ENCODE measurements around the gene TBCCD1. TPM values are rescaled to one million over a fixed set of nuclear protein-coding genes. Genes with fewer than 3 reads are reported as not detected.

Gene TBCCD1
- 24.1 and 28.6 TPM in 2 replicates for total RNA-seq (2014; rRNA removed; shearing (Covaris generic))

DNA sequence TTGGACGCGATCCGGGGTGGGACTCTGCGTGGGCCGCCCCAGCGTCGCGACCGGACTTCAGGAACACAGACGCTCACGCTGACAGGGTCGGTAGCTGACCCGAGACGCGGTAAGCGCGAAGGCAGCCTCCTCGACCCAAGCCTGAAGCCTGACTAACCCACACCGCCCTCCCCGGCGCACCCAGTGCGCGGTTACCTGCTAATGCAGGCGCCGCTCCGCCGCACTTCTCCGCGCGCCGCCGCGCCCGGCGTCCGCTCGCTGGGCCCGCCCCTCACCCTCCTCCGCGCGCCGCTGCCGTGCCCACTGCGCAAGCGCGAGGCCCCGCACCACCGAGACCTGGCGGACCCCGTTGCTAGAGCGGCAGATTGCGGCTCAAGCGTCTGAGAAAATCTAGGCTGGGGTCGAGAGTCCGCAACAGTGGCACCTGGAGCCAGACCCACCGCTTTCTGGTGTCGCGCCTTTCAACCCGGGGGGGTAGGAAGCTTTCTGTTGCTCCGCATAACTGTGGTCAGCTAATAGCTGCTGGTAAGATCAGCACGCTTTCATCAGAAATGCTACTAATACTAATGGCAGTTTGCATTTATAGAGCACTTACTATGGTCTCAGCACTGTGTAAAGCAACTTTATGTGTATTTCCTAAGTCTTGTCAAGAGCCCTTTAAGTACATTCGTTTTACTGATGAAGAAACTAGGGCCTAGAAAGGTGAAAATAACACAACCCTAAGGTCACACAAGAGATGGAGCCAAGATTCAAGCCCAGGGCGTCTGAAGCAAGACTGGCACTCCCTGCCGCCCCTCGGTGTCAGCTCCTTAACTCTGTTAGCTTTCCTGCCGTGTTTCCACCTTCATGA, at the start of gene TBCCD1:
TBCCD1 (minus strand) TSS at position 268 of the 850 bp plus-strand sequence. CDS start 3,010 bp downstream, outside the sequence.
- peak; percentile 86 for DNase-seq (ENCODE audit: low read depth)

- no peak for DNase-seq (ENCODE audit: low read depth)
Observed at GRCh38 chr3:186616299-186616617, 49.1 kb upstream of the TBCCD1 start.

- DNase-seq (ENCODE audit: low read depth): peak; percentile 68
Observed at GRCh38 chr3:186614597-186615483, 47.7 kb upstream of the TBCCD1 start.

GRCh38 chr3:186614266-186614596, 47.1 kb upstream of the TBCCD1 start:
- no peak for DNase-seq (ENCODE audit: low read depth)

GRCh38 chr3:186613637-186614265, 46.6 kb upstream of the TBCCD1 start:
- DNase-seq (ENCODE audit: low read depth): no peak

DNA sequence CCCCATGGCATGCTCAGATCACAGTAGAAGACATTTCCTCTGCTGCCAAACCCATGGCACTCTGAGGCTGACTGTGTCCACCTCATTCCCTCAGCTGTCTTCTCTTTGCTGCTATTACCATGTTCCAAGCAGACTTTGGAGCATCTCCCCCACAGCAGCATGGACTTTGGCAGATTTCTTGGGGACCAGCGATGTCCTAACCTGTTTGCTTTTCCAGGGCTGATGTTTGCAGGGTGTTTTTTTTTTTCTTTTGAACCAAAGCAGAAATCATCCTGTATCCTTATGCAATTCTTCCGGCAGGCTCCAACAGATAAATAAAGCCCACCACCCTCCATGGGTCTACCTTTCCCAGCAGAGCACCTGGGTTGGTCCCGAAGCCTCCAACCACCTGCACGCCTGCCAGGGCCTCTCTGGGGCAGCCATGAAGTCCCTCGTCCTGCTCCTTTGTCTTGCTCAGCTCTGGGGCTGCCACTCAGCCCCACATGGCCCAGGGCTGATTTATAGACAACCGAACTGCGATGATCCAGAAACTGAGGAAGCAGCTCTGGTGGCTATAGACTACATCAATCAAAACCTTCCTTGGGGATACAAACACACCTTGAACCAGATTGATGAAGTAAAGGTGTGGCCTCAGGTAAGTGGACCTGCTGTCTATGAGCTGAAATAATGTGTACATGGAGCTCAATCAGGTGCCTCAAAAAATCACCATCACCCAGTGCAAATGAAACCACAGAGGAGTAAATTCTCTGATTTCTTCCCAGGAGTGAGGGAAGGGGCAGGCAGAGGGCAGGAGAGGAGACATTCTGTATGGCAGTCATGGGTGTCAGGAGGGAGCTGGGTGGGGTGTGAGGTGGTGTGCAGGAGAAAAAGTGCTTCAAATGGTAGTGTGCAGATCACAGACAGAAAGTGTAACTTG, 45.8 kb upstream of the TBCCD1 start, which contains the start of gene AHSG:
AHSG (plus strand) TSS at position 340 of the 916 bp plus-strand sequence; CDS start at position 422, 82 bp downstream.
- no peak for DNase-seq (ENCODE audit: low read depth)

DNA sequence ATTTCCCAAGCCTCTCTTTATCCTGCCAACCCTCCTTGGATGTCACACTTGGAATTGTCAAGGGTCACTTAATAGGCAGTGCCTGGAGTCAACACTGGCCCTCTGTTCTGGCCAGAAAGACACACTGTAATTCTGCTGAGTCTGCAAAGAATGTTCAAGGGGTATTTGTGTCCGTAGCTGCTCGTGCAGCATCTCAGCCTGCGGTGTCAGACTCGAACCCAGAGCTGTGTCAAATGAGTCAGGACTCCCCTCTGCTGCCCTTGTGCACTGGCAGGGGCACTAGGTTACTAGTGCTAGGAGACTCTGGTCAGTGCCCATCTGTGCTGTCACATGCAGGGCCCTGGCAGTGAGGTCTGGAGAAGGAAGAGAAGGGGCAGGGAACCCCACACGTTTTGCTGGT, 44.9 kb upstream of the TBCCD1 start:
- no peak for DNase-seq (ENCODE audit: low read depth)

DNA sequence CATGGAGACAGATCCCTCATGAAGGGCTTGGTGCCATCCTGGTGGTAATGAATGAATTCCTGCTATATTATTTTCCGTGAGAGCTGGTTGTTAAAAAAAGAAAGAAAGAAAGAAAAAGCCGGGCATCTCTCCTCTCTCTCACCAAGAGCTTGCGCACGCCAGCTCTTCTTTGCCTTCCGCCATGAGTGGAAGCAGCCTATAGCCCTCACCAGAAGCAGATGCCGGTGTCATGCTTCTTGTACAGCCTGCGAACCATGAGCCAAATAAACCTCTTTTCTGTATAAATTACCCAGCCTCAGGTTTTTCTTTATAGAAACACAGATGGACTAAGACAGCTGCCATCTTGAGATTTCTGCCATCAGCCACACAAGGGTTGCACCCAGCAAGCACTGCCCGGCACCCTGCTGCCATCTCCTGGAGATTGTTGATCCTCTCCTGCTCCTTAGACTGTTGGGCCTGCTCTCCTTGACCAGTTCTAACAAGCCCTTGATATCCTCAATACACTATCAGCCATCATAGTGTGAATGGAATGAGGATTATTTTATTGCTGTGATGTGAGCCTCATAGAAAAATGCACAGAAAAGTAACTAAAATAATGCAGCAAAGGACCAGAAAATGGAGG, 42.2 kb upstream of the TBCCD1 start:
- DNase-seq (ENCODE audit: low read depth): peak; percentile 59

GRCh38 chr3:186608624-186609215, 41.6 kb upstream of the TBCCD1 start:
- no peak for DNase-seq (ENCODE audit: low read depth)

DNA sequence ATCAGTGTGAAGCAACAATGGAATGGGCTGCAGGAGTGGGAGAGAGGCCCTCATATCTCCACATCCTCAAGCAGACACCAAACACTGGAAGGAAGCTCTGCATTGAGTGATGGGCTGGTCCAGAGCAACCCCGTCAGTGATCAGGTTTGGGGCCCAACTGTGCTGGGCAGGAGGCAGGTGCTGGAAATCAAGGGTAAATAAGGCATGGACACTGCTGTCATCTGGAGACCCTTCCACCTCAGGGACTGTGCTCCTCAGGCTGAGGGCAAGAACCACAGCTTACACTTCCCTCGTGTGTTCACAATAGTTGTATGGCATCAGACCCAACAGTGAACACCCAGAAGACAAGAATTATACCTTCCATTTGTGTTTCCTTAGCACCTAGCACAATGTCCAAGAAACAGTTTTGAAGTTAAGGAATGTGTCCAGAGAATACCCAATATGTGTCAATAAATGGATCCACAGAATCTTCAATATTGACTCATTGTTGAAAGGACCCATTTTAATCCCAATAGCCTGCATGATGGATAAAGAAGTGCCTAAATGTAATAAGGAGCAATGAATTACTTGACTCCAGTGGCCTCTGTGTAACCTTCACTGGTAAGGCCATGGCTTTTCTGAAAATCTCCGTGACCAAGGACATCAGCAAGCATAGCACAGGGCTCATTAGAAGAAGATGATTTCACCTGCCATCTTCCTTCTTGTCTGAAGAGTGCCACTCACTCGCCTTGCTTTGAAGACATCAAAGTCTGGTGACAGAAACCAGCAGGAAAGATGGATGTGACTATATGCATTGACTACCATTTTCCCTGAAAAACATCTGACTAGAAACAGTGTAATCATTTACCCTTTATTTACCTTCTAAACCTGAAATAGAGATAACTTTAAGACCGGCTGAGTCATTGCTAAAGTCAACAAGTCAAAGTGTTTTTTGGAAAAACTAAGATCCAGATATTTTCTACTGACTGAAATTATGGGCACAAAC, 38.7 kb upstream of the TBCCD1 start:
- no peak for DNase-seq (ENCODE audit: low read depth)

DNA sequence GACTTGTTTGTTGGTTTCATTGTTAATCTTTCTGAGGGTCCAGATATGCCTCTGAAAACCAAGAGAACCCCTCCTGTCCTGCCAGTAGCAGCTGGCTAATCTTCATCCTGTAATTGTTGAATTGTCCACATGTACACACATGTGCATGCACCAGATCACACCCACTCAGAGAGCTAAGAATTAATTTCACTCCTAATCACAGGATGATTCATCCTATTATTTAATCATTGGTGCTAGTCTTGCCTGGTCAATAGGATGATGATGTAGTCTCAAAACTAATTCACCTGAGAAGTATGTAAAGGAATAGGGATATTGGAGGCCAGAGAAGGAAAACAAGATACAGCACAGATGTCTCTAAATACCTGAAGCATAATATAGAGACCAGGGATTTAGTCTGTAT, 37.9 kb upstream of the TBCCD1 start:
- DNase-seq (ENCODE audit: low read depth): no peak

DNA sequence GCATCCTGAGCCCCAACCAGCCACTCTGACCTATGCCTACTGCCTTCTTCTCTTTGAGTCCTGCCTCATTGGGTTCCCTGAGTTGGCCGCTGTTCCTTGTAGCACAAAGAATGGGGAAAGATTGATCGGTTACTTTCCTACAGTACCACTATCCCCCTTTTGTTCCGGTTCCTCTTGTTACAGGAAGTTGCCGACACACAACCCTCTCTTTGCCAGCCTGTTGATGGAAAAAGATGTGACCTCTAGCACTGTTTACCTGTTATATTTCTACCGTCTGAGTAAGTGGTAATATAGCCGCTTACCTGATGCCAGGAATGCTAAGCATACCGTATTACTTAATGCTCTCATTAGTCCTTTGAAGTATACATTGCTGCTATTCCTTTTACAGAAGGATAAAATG, 36.0 kb upstream of the TBCCD1 start:
- no peak for DNase-seq (ENCODE audit: low read depth)

DNA sequence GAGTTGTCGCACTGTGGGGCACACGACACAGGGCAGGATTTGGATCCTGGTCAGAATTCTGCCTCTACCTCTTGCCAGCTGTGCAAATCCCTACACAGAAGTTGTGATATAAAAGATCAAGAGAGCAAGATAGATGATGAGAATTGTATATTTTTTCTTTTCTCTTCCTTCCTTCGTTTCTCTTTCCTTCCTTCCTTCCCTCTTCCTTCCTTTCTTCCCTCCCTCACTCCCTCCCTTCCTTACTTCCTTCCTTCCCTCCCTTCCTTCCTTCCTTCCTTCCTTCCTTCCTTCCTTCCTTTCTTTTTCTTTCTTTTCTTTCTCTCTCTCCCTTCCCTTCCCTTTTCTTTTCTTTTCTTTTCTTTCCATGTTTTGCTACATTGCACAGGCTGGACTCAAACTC, 33.8 kb upstream of the TBCCD1 start:
- no peak for DNase-seq (ENCODE audit: low read depth)

GRCh38 chr3:186599785-186600166, 32.6 kb upstream of the TBCCD1 start:
- DNase-seq (ENCODE audit: low read depth): no peak

DNA sequence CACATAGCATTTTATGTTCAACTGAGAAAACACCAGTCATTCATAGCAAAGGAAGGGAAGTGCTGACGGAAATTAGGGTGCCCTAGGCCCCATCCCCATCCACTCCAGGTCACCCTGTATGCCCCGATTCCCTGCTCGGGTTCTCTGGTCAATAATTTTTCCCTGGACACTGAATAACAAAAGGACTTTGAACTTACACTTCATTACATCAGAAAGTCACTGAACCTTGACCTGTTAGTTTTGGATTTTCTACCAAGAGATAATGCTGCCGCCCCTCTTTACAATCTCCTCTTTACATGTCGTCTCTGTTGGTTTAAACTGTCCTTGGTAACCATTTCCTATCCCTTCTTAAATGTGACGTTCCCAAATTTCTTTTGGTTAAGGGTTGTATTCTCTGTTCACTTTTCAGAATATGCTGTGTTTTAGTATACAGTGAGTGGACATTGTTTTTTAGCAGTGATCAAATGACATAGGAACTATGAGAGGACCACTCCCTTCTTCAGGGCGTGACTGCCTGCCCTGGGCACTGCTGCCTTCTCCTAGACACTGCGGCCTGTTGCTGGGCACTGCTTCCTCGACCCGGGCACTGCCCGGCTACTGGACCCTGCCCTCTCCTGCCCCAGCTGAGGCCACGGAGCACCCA, 32.1 kb upstream of the TBCCD1 start:
- no peak for DNase-seq (ENCODE audit: low read depth)

DNA sequence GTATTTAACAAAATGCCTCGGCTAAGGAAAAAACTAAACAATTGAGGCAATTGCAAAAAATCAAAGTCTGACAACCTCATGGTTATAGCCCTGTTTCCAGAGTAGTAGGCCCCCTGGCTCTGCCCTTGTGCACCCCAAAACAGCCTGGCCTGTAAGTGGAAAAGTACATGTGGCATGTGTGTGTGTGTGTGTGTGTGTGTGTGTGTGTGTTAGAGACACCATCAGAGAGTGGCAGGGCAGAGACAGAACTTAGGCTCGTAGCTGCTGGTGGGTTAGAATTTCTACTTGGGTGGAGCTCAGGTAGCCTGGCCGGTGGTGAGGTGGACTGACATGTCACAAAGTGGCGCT, 31.6 kb upstream of the TBCCD1 start:
- no peak for DNase-seq (ENCODE audit: low read depth)

DNA sequence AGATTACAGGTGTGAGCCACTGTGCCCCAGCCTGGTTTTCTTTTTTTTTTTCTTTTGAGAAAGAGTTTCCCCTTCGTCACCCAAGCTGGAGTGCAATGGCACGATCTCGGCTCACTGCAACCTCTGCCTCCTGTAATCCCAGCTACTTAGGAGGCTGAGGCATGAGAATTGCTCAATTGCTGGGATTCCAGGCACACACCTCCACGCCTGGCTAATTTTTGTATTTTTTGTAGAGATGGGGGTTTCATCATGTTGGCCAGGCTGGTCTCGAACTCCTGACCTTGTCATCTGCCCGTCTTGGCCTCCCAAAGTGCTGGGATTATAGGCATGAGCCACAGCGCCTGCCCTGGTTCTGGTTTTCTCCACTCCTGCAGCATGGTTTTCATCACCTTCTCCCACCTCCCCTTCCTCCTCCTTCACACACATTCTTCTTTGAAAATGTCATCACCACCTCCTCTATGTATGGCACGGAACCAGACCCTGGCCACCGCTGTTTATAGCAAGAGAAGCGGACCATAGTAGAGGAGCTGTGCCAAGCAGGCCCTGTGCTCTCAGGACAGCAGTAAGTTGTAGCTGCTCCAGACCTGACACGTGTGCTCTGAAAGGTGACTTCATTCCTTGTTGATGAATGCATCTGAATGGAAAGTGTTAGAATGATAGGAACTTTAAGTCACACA, 31.1 kb upstream of the TBCCD1 start:
- DNase-seq (ENCODE audit: low read depth): peak; percentile 89
